ENCODE data around the gene MPV17. TPM values are rescaled to one million over a fixed set of nuclear protein-coding genes. Genes with fewer than 3 reads are reported as not detected.

MPV17 gene
- total RNA-seq, 4 donors from 2014 or later = 56.8 to 88.7 (median 77.1) TPM

DNA sequence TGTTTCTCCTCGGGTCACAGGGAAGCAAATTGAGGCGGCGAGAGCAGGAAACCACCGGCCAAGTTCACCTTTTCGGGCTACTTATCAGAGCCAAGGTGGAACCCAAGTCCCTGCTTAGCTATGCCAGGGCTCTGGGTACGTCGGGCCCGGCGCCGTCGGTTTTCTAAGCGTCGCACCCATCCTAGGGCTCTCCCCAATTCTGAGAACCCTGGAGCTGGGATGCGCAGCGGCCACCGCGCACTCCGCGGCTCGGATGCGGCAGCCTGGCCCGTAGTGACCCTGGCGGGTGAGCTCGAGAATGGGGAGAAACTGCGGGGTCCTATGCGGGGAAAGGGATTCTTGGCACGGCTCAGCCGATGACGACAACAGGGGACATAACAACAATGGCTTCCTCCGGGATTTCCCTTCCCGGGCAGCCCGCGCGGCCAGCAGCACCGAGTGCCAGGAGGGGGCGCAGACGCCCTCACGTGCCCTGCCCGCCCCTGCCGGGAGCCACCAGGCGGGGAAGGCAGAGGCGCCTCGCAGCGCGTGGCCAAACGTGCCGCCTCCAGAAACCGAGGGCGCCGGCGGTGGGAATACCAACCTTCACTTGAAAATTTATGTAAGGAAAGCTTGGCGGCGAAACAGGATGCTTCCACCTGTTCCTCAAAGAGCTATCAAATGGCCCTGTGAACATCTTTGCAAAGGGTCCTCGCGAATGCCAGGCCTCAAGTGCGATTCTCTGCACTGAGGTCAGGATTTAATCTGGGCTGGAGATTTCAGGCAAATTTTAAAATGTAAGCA, 58.0 kb downstream of the MPV17 start:
- TF ChIP-seq, protein P1, sequence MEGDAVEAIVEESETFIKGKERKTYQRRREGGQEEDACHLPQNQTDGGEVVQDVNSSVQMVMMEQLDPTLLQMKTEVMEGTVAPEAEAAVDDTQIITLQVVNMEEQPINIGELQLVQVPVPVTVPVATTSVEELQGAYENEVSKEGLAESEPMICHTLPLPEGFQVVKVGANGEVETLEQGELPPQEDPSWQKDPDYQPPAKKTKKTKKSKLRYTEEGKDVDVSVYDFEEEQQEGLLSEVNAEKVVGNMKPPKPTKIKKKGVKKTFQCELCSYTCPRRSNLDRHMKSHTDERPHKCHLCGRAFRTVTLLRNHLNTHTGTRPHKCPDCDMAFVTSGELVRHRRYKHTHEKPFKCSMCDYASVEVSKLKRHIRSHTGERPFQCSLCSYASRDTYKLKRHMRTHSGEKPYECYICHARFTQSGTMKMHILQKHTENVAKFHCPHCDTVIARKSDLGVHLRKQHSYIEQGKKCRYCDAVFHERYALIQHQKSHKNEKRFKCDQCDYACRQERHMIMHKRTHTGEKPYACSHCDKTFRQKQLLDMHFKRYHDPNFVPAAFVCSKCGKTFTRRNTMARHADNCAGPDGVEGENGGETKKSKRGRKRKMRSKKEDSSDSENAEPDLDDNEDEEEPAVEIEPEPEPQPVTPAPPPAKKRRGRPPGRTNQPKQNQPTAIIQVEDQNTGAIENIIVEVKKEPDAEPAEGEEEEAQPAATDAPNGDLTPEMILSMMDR (IDR thresholded peaks at IDR 0.05; ENCODE audit: low read depth) = no peak

DNA sequence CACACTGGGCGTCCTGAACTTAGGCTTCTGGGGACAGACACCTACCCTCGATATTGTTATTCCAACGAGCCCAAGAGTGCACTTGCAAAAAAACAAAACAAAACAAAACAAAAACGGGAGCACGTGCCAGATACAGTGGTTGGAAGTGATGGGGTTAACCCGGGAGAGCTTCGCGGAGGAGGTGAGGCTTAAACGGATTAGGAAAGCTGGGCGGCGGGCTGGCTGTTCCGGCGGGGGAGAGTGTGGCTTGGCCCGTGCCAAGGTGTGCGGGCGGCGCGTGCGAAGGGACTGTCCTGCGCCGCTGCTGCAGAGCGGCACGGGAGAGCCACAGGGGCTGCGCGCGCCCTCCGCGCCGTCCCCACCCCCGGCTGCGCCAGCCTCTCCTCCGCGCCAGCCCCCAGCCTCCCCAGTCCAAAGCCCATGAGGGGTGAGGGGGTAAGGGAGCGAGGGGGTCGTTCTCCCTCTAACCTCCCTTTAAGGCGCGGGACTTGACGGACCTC, 58.6 kb downstream of the MPV17 start:
- TF ChIP-seq, protein P1 (IDR thresholded peaks at IDR 0.05; ENCODE audit: low read depth) = no peak

DNA sequence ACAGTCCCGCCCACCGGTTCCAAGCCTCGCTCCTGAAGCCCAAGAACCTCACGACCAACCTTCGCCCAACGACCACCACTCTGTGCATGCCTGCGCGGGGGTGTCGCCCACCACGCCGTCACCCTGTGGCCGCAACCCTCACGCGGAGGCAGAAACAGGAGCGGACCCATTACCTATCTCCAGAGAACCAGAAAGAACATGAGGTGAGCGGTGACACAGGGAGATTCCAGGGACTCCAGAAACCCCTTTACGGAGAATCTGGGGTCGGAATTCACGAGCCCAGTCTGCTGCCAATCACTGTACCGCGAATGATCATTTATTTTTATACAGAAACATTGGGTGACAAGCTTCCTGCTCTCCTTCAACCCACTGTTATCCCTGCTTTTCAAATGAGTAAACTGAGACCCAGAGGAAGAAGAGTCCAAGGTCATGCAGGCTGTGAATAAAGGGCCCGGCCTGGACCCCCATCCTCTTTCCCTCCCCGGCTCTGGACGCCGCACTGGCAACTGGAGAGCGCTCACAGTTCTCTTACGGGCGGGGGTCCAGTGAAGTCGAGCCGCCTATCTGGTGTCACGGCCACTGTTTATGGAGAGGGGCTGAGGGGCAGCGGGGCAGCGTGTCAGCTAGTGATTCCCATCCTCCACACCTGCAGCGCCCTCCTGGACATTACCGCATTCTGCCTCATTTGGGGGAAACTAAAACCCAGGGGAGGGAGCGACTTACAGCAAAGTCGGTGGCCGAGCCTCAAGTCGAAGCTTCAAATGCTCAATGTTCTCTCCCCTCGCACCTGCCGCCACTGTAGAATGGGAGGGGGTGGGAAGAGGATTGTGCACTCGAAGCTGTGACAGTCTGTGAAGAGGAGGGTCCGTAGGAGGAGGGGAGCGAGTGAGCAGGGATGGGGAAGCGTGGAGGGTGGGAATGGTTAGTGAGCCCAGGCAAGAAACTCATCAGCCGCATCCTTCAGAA, 59.3 kb downstream of the MPV17 start:
- TF ChIP-seq, protein P1 (IDR thresholded peaks at IDR 0.05; ENCODE audit: low read depth) = no peak

DNA sequence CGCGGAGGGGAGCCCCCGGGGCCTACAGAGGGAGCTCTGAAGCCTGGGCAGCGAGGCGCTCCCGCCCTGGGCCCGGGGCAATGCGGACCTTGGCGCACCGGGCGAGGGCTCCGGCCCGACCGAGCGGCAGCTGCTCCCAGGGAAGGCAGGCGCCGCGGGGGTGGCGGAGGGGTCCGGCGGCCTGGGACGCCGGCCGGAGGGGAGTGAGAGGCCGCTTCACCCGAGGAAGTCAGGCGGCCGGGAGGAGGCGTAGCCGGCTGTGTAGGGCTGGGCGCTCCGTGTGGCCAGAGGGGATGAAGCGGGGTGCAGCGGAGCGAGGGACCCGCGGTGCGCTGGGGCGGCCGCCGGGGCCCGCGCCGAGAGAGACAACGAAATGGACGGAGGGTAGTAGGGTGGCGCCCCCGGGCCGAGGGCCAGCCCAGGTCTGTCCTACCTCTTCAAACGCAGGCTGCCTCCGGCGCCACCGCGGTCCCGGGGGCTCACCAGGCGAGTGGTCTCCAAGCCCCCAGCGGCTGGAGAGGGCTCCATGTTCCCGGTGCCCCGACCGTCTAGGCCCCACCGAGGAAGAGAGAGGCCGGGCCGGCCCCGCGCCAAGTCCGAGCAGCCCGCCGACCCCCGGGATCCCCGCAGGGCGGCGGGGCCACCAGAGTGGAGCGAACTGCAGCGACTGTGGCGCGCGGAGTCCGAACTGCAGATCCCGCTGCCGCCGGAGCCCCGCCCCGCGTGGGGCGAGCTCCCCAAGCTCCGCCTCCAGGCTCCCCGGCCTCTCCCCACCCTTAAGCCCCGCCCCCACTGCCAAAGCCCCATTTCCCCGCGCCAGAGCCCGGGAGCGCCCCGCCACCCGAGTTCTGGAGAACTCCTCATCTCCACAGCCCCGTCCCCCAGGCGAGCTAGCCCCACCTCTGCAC, 60.3 kb downstream of the MPV17 start, which contains the start of gene SLC30A3:
Gene SLC30A3, minus strand, starts transcription at position 669 of the 908 bp plus-strand sequence. Its CDS starts 141 bp downstream, at position 528.
- TF ChIP-seq, protein P1 (IDR thresholded peaks at IDR 0.05; ENCODE audit: low read depth) = no peak

DNA sequence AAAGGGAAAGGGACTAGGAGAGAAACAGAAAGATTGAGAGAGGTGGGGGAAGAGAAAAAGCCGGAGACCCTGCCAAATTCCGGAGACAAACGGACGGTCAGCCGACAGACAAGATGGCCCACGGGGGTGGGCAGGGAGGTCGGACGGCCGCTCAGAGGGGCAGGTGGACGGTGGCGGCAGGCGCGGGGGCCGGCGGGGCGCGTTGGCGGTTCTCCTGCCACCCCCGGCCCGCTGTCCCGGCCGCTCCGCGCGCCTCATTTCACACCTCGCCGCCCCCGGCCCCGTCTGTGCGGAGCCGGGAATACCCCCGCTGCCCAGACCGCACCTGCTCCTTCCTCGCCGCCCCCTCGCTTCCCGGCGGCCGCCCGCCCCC, 61.0 kb downstream of the MPV17 start:
- TF ChIP-seq, protein P1 (IDR thresholded peaks at IDR 0.05; ENCODE audit: low read depth) = no peak

DNA sequence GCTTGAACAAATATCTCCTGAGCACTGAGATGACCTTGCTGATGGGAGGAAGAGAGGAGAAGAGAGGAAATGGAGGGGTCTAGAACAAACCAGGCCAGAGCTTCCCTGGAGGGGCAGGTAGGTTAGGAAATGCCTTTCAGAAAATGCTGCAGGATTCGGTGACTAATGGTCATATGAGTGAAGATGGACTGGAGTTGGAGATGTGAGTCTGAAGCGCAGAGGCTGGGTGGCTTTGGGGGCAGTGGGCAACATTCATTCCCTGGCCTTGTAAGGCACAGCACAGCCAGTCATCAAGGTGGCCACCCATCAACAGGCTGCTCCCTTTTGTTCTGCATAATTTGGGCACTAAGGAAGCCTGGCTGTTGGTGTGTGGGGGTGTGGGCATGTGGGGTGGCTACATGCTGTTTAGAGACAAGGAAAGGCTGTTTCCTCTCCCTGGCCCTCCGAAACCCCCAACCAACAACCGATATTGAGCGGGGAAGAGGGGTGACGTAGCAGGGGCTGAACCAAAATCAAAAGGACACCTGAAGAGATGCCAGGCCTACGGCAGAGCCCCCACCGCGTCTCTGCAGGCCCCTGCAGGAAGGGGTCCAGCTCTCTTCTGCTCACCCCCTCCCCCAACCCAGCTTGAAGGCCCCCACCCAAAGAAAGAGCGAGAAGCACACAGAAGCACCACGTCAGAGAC, 61.5 kb downstream of the MPV17 start:
- TF ChIP-seq, protein P1 (IDR thresholded peaks at IDR 0.05; ENCODE audit: low read depth) = no peak

Data from subcutaneous adipose tissue (tissue), 4 donors.